ENCODE measurements around the gene GPR15LG.

Gene GPR15LG

DNA sequence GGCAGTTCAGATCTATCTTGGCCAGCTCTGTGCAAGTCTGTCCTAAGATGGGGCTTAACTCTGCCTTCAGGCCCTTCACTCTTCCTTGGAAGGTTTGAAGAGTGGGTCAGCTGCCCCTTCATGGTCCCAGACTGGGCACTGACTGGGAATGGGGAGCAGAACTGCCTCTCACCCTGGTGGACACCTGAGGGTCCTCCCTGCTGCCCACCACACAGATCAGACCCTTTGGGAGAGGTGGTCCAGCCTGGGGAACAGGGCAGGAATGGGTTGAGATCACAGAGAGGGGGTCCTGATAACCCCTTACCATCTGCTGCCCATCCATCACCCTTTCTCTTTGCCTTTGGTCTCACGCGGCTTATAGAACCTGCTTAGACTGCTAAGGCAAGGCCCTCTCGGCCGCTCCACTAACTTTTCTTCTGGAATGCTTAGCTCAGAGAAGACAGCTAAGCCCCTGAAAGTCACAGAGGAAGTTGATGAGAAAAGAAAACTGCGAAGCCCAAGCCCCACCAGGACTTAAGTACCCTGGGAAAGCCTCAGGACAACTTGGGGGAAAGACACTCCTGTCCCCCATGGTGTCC, 20.3 kb downstream of the GPR15LG start:
- no peaks in the 10 kb centered on the region for H3K9me3 ChIP-seq (replicated peaks; ENCODE audit: insufficient read depth, low read length)
- H3K4me3 ChIP-seq (ENCODE audit: low read length): peak overlapping the region; percentile 53
- H2AFZ ChIP-seq (ENCODE audit: low read length): peak overlapping the region; percentile 54
- H3K36me3 ChIP-seq (replicated peaks; ENCODE audit: insufficient read depth, low read length): no peaks in the 10 kb centered on the region
- no peaks in the 10 kb centered on the region for H3K27me3 ChIP-seq (replicated peaks; ENCODE audit: insufficient read depth, low read length)
- peak overlapping the region; percentile 22; the same call in 1 of the 2 replicates for H3K9ac ChIP-seq (ENCODE audit: low read length)
- H3K9me2 ChIP-seq (replicated peaks; ENCODE audit: insufficient read depth, low read length): no peaks in the 10 kb centered on the region
- TF ChIP-seq EZH2 (optimal IDR thresholded peaks at IDR 0.05; ENCODE audit: low read depth, low read length) (no peak), EZH2phosphoT487 (IDR thresholded peaks at IDR 0.05; ENCODE audit: low read length) (no peak)
- TF ChIP-seq, protein P1, sequence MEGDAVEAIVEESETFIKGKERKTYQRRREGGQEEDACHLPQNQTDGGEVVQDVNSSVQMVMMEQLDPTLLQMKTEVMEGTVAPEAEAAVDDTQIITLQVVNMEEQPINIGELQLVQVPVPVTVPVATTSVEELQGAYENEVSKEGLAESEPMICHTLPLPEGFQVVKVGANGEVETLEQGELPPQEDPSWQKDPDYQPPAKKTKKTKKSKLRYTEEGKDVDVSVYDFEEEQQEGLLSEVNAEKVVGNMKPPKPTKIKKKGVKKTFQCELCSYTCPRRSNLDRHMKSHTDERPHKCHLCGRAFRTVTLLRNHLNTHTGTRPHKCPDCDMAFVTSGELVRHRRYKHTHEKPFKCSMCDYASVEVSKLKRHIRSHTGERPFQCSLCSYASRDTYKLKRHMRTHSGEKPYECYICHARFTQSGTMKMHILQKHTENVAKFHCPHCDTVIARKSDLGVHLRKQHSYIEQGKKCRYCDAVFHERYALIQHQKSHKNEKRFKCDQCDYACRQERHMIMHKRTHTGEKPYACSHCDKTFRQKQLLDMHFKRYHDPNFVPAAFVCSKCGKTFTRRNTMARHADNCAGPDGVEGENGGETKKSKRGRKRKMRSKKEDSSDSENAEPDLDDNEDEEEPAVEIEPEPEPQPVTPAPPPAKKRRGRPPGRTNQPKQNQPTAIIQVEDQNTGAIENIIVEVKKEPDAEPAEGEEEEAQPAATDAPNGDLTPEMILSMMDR (IDR thresholded peaks at IDR 0.05; ENCODE audit: low read length): no peak
- DNase-seq: no peak
- H3F3A ChIP-seq (ENCODE audit: insufficient read depth, low read length): no peaks in the 10 kb centered on the region
- no peaks in the 10 kb centered on the region for H3K4me1 ChIP-seq (ENCODE audit: low read length)
- peak overlapping the region; percentile 92 for H3K4me2 ChIP-seq (ENCODE audit: low read depth, low read length)
- no peak overlapping the region for H3K27ac ChIP-seq (ENCODE audit: low read length)
- H3K79me2 ChIP-seq (ENCODE audit: low read length): no peaks in the 10 kb centered on the region
- H4K20me1 ChIP-seq (ENCODE audit: insufficient read depth, low read length): no peaks in the 10 kb centered on the region

- Histone ChIP-seq H3K9me3 (replicated peaks; ENCODE audit: insufficient read depth, low read length) (no peaks in the 10 kb centered on the region), H3K4me3 (ENCODE audit: low read length) (peak within 1 kb of the TSS; percentile 53), H3K9ac (ENCODE audit: low read length) (peak within 1 kb of the TSS; percentile 22; the same call in 1 of the 2 replicates), H3K36me3 (replicated peaks; ENCODE audit: insufficient read depth, low read length) (no peaks in the 10 kb centered on the region), H3K27me3 (replicated peaks; ENCODE audit: insufficient read depth, low read length) (no peaks in the 10 kb centered on the region), H2AFZ (ENCODE audit: low read length) (peak within 1 kb of the TSS; percentile 54), H3K27ac (ENCODE audit: low read length) (no peak within 1 kb of the TSS), H3F3A (ENCODE audit: insufficient read depth, low read length) (no peaks in the 10 kb centered on the region), H3K79me2 (ENCODE audit: low read length) (no peaks in the 10 kb centered on the region), H3K4me1 (ENCODE audit: low read length) (no peaks in the 10 kb centered on the region), H3K4me2 (ENCODE audit: low read depth, low read length) (peak within 1 kb of the TSS; percentile 92), H4K20me1 (ENCODE audit: insufficient read depth, low read length) (no peaks in the 10 kb centered on the region), H3K9me2 (replicated peaks; ENCODE audit: insufficient read depth, low read length) (no peaks in the 10 kb centered on the region)
- peak; percentile 41 for DNase-seq
- no peak for TF ChIP-seq EZH2 (optimal IDR thresholded peaks at IDR 0.05; ENCODE audit: low read depth, low read length)
- TF ChIP-seq EZH2phosphoT487 (IDR thresholded peaks at IDR 0.05; ENCODE audit: low read length): no peak
- TF ChIP-seq, protein P1 (IDR thresholded peaks at IDR 0.05; ENCODE audit: low read length): no peak
Observed at GRCh38 chr10:84194424-84195043, 20.9 kb downstream of the GPR15LG start, which contains the start of gene CDHR1. TSS of gene CDHR1 (plus strand) at chr10:84194537. CDS start at chr10:84194761, 224 bp downstream.

- Histone ChIP-seq H3K4me2 (ENCODE audit: low read depth, low read length) (peak overlapping the region; percentile 92), H3K36me3 (replicated peaks; ENCODE audit: insufficient read depth, low read length) (no peaks in the 10 kb centered on the region)
Observed at GRCh38 chr10:84195044-84195830, 21.6 kb downstream of the GPR15LG start.

More at GRCh38 chr10:84195044-84195830, 21.6 kb downstream of the GPR15LG start:
- Histone ChIP-seq H3K9me2 (replicated peaks; ENCODE audit: insufficient read depth, low read length) (no peaks in the 10 kb centered on the region), H4K20me1 (ENCODE audit: insufficient read depth, low read length) (no peaks in the 10 kb centered on the region), H3K9me3 (replicated peaks; ENCODE audit: insufficient read depth, low read length) (no peaks in the 10 kb centered on the region), H3K27me3 (replicated peaks; ENCODE audit: insufficient read depth, low read length) (no peaks in the 10 kb centered on the region), H3K4me1 (ENCODE audit: low read length) (no peaks in the 10 kb centered on the region), H2AFZ (ENCODE audit: low read length) (peak overlapping the region; percentile 49), H3K79me2 (ENCODE audit: low read length) (no peaks in the 10 kb centered on the region), H3K4me3 (ENCODE audit: low read length) (peak overlapping the region; percentile 53), H3K9ac (ENCODE audit: low read length) (no peak overlapping the region; the same call in 1 of the 2 replicates), H3K27ac (ENCODE audit: low read length) (no peak overlapping the region), H3F3A (ENCODE audit: insufficient read depth, low read length) (no peaks in the 10 kb centered on the region)
- DNase-seq: no peak
- no peak for TF ChIP-seq EZH2 (optimal IDR thresholded peaks at IDR 0.05; ENCODE audit: low read depth, low read length)
- TF ChIP-seq EZH2phosphoT487 (IDR thresholded peaks at IDR 0.05; ENCODE audit: low read length): no peak
- TF ChIP-seq, protein P1 (IDR thresholded peaks at IDR 0.05; ENCODE audit: low read length): no peak
